ENCODE measurements around the gene FBXO8. TPM values are rescaled to one million over a fixed set of nuclear protein-coding genes. Genes with fewer than 3 reads are reported as not detected.

Gene FBXO8
- total RNA-seq, 1 experiment from 2014 or later: 8.2 TPM

DNA sequence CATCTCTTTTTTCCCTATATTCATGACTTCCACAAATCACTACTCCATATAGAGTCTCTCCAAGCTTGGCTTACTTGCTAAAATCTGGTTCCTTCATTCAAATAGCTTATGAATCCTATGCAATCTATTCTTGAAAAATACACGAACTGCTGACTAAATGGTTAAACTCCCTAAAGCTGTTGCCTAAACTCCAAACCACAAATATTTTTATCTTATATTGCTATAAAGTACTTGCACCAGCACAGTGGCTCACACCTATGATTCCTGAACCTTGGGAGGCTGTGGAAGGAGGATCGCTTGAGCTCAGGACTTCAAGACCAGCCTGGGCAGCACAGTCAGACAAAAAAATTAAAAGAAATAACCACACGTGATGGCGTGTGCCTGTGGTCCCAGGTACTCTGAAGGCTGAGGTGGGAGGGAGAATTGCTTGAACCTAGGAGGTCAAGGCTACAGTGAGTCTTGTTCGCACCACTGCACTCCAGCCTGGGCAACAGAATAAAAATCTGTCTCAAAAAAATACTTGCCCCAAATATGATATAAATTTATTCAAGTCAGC, 2.2 kb downstream of the FBXO8 start:
- H3F3A ChIP-seq (ENCODE audit: low read length, unreplicated experiment): no peaks in the 10 kb centered on the region
- DNase-seq: no peak
- peaks cover 16% of the 10 kb centered on the region; the same call in 1 of the 2 replicates for H3K4me1 ChIP-seq (ENCODE audit: insufficient read depth, low read length)
- no peak for ATAC-seq
- peak overlapping the region; percentile 26; the same call in 1 of the 2 replicates for H3K4me3 ChIP-seq (ENCODE audit: low read length)
- H3K9me2 ChIP-seq (replicated peaks; ENCODE audit: low read length): no peaks in the 10 kb centered on the region
- no peaks in the 10 kb centered on the region for H3K9me3 ChIP-seq (ENCODE audit: low read length)
- H2AFZ ChIP-seq (ENCODE audit: low read length): no peak overlapping the region
- H3K79me2 ChIP-seq (ENCODE audit: low read length): peaks cover 77% of the 10 kb centered on the region
- ChIA-PET CTCF (no interaction called here), POLR2A (ENCODE audit: unreplicated experiment) (no interaction called here)
- H3K27me3 ChIP-seq (ENCODE audit: low read length): no peaks in the 10 kb centered on the region
- no peak for TF ChIP-seq EZH2 (IDR thresholded peaks at IDR 0.05; ENCODE audit: low read length, unreplicated experiment)
- TF ChIP-seq EZH2phosphoT487 (IDR thresholded peaks at IDR 0.05; ENCODE audit: borderline replicate concordance, low read length): no peak
- TF ChIP-seq CTCF (conservative IDR thresholded peaks at IDR 0.05; ENCODE audit: low read depth, low read length): no peak
- H3K27ac ChIP-seq (ENCODE audit: low read length): no peak overlapping the region
- H4K20me1 ChIP-seq (ENCODE audit: low read length): no peaks in the 10 kb centered on the region
- 0 out of 2 replicates have a peak, but pooled peaks cover 5% of the 10 kb centered on the region for H3K36me3 ChIP-seq (ENCODE audit: low read depth, low read length)
- H3K9ac ChIP-seq (ENCODE audit: low read length): no peak overlapping the region
- peak overlapping the region; percentile 93 for H3K4me2 ChIP-seq (ENCODE audit: low read length)
- no TSS peak for BruUV-seq (replicated peaks)
- intact Hi-C loops (cut with micrococcal nuclease): no loop called here

DNA sequence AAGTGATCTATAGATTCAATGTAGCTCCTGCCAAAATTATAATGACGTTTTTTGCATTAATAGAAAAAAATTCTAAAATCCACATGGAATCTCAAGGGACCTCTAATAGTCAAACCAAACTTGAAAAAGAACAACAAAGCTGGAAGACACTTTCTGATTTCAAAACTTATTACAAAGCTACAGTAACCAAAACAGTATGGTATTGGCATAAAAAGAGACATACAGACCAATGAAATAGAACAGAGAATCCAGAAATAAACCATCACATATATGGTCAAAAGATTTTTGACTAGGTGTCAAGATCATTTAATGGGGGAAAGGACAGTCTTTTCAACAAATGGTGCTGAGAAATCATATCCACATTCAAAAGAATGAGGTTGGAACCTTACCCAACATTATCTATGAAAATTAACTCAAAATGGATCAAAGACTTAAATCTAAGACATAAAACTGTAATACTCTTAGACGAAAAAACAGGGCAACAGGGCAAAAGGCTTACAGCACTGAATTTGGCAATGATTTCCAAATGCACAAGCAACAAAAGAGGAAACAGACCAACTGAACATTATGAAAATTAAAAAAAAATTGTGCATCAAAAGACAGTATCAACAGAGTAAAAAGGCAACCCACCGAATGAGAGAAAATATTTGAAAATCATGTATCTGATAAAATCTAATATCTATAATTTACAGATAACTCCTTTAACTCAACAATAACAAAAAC, 3.9 kb downstream of the FBXO8 start:
- Histone ChIP-seq H3K4me3 (ENCODE audit: low read length) (no peak overlapping the region), H3K4me2 (ENCODE audit: low read length) (no peak overlapping the region), H3K9me2 (replicated peaks; ENCODE audit: low read length) (no peaks in the 10 kb centered on the region), H4K20me1 (ENCODE audit: low read length) (no peaks in the 10 kb centered on the region), H3K27ac (ENCODE audit: low read length) (no peak overlapping the region), H3K27me3 (ENCODE audit: low read length) (no peaks in the 10 kb centered on the region), H3K79me2 (ENCODE audit: low read length) (peaks cover 70% of the 10 kb centered on the region), H3K9me3 (ENCODE audit: low read length) (no peaks in the 10 kb centered on the region), H3F3A (ENCODE audit: low read length, unreplicated experiment) (no peaks in the 10 kb centered on the region), H2AFZ (ENCODE audit: low read length) (no peak overlapping the region), H3K9ac (ENCODE audit: low read length) (no peak overlapping the region), H3K36me3 (ENCODE audit: low read depth, low read length) (0 out of 2 replicates have a peak, but pooled peaks cover 5% of the 10 kb centered on the region), H3K4me1 (ENCODE audit: insufficient read depth, low read length) (peaks cover 11% of the 10 kb centered on the region; the same call in 1 of the 2 replicates)
- CTCF ChIA-PET: no interaction called here
- no TSS peak for BruUV-seq (replicated peaks)
- ATAC-seq: no peak
- POLR2A ChIA-PET (ENCODE audit: unreplicated experiment): no interaction called here
- no peak for DNase-seq
- TF ChIP-seq CTCF (conservative IDR thresholded peaks at IDR 0.05; ENCODE audit: low read depth, low read length) (no peak), EZH2phosphoT487 (IDR thresholded peaks at IDR 0.05; ENCODE audit: borderline replicate concordance, low read length) (no peak)
- intact Hi-C loops (cut with micrococcal nuclease): loop anchor here (5.0 kb wide), 1 partner anchor 38 kb away; no protein-coding TSS in a partner anchor

GRCh38 chr4:174278467-174278866, 5.0 kb downstream of the FBXO8 start:
- CTCF ChIA-PET: no interaction called here

More at GRCh38 chr4:174278467-174278866, 5.0 kb downstream of the FBXO8 start:
- ATAC-seq (no peak), DNase-seq (peak; percentile 6)
- Histone ChIP-seq H3K9me2 (replicated peaks; ENCODE audit: low read length) (no peaks in the 10 kb centered on the region), H4K20me1 (ENCODE audit: low read length) (no peaks in the 10 kb centered on the region), H3K4me3 (ENCODE audit: low read length) (no peak overlapping the region), H3K9ac (ENCODE audit: low read length) (no peak overlapping the region), H3K79me2 (ENCODE audit: low read length) (peaks cover 73% of the 10 kb centered on the region), H3K4me2 (ENCODE audit: low read length) (no peak overlapping the region), H3K9me3 (ENCODE audit: low read length) (no peaks in the 10 kb centered on the region), H3K27me3 (ENCODE audit: low read length) (no peaks in the 10 kb centered on the region), H3K27ac (ENCODE audit: low read length) (no peak overlapping the region), H3K36me3 (ENCODE audit: low read depth, low read length) (0 out of 2 replicates have a peak, but pooled peaks cover 5% of the 10 kb centered on the region), H3K4me1 (ENCODE audit: insufficient read depth, low read length) (peaks cover 15% of the 10 kb centered on the region; the same call in 1 of the 2 replicates), H3F3A (ENCODE audit: low read length, unreplicated experiment) (no peaks in the 10 kb centered on the region), H2AFZ (ENCODE audit: low read length) (no peak overlapping the region)
- no peak for TF ChIP-seq EZH2 (IDR thresholded peaks at IDR 0.05; ENCODE audit: low read length, unreplicated experiment)
- no peak for TF ChIP-seq CTCF (conservative IDR thresholded peaks at IDR 0.05; ENCODE audit: low read depth, low read length)
- TF ChIP-seq EZH2phosphoT487 (IDR thresholded peaks at IDR 0.05; ENCODE audit: borderline replicate concordance, low read length): no peak
- intact Hi-C loops (cut with micrococcal nuclease): loop anchor here (5.0 kb wide), 1 partner anchor 39 kb away; no protein-coding TSS in a partner anchor
- POLR2A ChIA-PET (ENCODE audit: unreplicated experiment): no interaction called here
- BruUV-seq (replicated peaks): no TSS peak

Measured in PC-3 (cell line).